Measurements from ENCODE around the gene TTC13. TPM values are rescaled to one million over a fixed set of nuclear protein-coding genes. Genes with fewer than 3 reads are reported as not detected.

TTC13 gene
- total and polyA plus RNA-seq, 2 of the 4 experiments (the other 2 are of a cell fraction): 6.1 to 9.1 TPM

GRCh38 chr1:230923176-230923575 lies 55.5 kb downstream of the TTC13 start:
- H3K4me2 ChIP-seq (ENCODE audit: low read depth, low read length): no peak overlapping the region
- H3K4ac ChIP-seq (ENCODE audit: low read depth, low read length): no peak overlapping the region
- no peak overlapping the region for H3K23ac ChIP-seq (ENCODE audit: low read depth, low read length)
- WGBS, 2 experiments (ENCODE audit: extremely low coverage in 2 of 2, insufficient read length in 1 of 2): no CpG with 5 or more reads among the region's 4 CpGs
- H3K4me1 ChIP-seq (ENCODE audit: control insufficient read depth, insufficient read depth, low read length): 0 out of 2 replicates have a peak, but pooled peaks cover 2% of the 10 kb centered on the region
- H4K20me1 ChIP-seq (ENCODE audit: insufficient read depth, low read length): no peaks in the 10 kb centered on the region
- H3K9me3 ChIP-seq (ENCODE audit: control insufficient read depth, insufficient read depth, low read length): no peaks in the 10 kb centered on the region
- no peak overlapping the region for H2BK20ac ChIP-seq (ENCODE audit: low read depth, low read length)
- H4K8ac ChIP-seq (ENCODE audit: low read depth in 2 of 2, low read length in 2 of 2): no peak overlapping the region
- ChIA-PET POLR2A (ENCODE audit: unreplicated experiment) (no interaction called here), CTCF (no interaction called here)
- no TSS peak for BruUV-seq (replicated peaks)
- ATAC-seq (ENCODE audit: low read depth) (no peak), DNase-seq (no peak)
- 0 out of 2 replicates have a peak, but pooled peaks cover 2% of the 10 kb centered on the region for H3K9me1 ChIP-seq (ENCODE audit: insufficient read depth, low read length)
- H3K79me1 ChIP-seq (ENCODE audit: low read depth in 1 of 2, low read length in 2 of 2): no peaks in the 10 kb centered on the region
- H3K56ac ChIP-seq (ENCODE audit: extremely low read depth, insufficient read depth, low read length): no peak overlapping the region
- H4K5ac ChIP-seq (ENCODE audit: low read depth, low read length): no peak overlapping the region
- no peak overlapping the region for H3K9ac ChIP-seq (ENCODE audit: low read depth, low read length)
- H3K36me3 ChIP-seq (ENCODE audit: control insufficient read depth, insufficient read depth, low read length): peaks cover 3% of the 10 kb centered on the region
- H3K14ac ChIP-seq (replicated peaks; ENCODE audit: low read depth, low read length): no peak overlapping the region
- no peak overlapping the region for H2BK15ac ChIP-seq (ENCODE audit: low read depth, low read length)
- no peaks in the 10 kb centered on the region for H3K27me3 ChIP-seq (ENCODE audit: control insufficient read depth, insufficient read depth, low read length)
- intact Hi-C loops (cut with micrococcal nuclease): no loop called here
- H3K18ac ChIP-seq (ENCODE audit: low read depth, low read length): no peak overlapping the region
- in situ Hi-C loops (cut with MboI; ENCODE audit: low sequenced_read_pairs): no loop called here
- H2AK5ac ChIP-seq (ENCODE audit: low read depth, low read length): no peak overlapping the region
- H4K91ac ChIP-seq (ENCODE audit: insufficient read depth, low read depth, low read length): no peak overlapping the region
- no peak overlapping the region for H2AK9ac ChIP-seq (replicated peaks; ENCODE audit: low read depth, low read length, poor library complexity)
- no peak overlapping the region for H2BK5ac ChIP-seq (ENCODE audit: low read depth, low read length, poor library complexity, severe bottlenecking)
- dilution Hi-C loops (cut with HindIII; ENCODE audit: low sequenced_read_pairs, unreplicated experiment): no loop called here
- H3K4me3 ChIP-seq (ENCODE audit: insufficient read depth, low read depth, low read length): no peak overlapping the region
- H3K27ac ChIP-seq (ENCODE audit: insufficient read depth, low read length): no peak overlapping the region
- H2BK120ac ChIP-seq (ENCODE audit: low read depth, low read length): no peak overlapping the region
- TF ChIP-seq RCOR1 (IDR thresholded peaks at IDR 0.05; ENCODE audit: insufficient replicate concordance, low read length): no peak
- TF ChIP-seq MXI1 (IDR thresholded peaks at IDR 0.05; ENCODE audit: borderline replicate concordance, low read depth, low read length): no peak
- TF ChIP-seq MAFK (IDR thresholded peaks at IDR 0.05; ENCODE audit: low read depth, low read length): no peak
- H2AFZ ChIP-seq (replicated peaks; ENCODE audit: low read length, poor library complexity): no peak overlapping the region
